Measurements from ENCODE around the gene PTBP3. TPM values are rescaled to one million over a fixed set of nuclear protein-coding genes. Genes with fewer than 3 reads are reported as not detected.
A peak's percentile ranks its signal among the peaks of the same experiment; 100 is the strongest.

PTBP3 gene
- total and polyA plus RNA-seq, 2 of the 13 experiments (the other 11 are each of a cell fraction or from before 2014, with no cell fraction given): 52.8 to 61.1 TPM

- TF ChIP-seq HIC2 (CRISPR knock-in tag; IDR thresholded peaks at IDR 0.05; ENCODE audit: low read depth) (no peak), FOXP4 (CRISPR knock-in tag; IDR thresholded peaks at IDR 0.05) (peak; percentile 50), PHF21A (CRISPR knock-in tag; IDR thresholded peaks at IDR 0.05) (no peak), ATF7 (IDR thresholded peaks at IDR 0.05) (no peak), ATF7 (CRISPR knock-in tag; IDR thresholded peaks at IDR 0.05) (no peak), MAF1 (CRISPR knock-in tag; IDR thresholded peaks at IDR 0.05; ENCODE audit: borderline replicate concordance) (no peak), DMAP1 (CRISPR knock-in tag; IDR thresholded peaks at IDR 0.05) (no peak), ZSCAN5A (CRISPR knock-in tag; IDR thresholded peaks at IDR 0.05; ENCODE audit: borderline replicate concordance) (no peak), ZNF292 (CRISPR knock-in tag; IDR thresholded peaks at IDR 0.05; ENCODE audit: borderline replicate concordance, low read depth) (peak; percentile 67; the same call in 1 of the 2 replicates), NCOA5 (CRISPR knock-in tag; IDR thresholded peaks at IDR 0.05) (no peak), SOX5 (CRISPR knock-in tag; IDR thresholded peaks at IDR 0.05; ENCODE audit: borderline replicate concordance) (peak; percentile 33; the same call in 1 of the 2 replicates), RERE (CRISPR knock-in tag; IDR thresholded peaks at IDR 0.05; ENCODE audit: low read depth) (no peak), MAFF (IDR thresholded peaks at IDR 0.05; ENCODE audit: low read depth, low read length) (0 out of 2 replicates have a peak, but pooled peaks have one; percentile 6), MIER3 (CRISPR knock-in tag; IDR thresholded peaks at IDR 0.05; ENCODE audit: borderline replicate concordance) (no peak), ZNF572 (CRISPR knock-in tag; IDR thresholded peaks at IDR 0.05) (no peak), SAP130 (CRISPR knock-in tag; IDR thresholded peaks at IDR 0.05; ENCODE audit: low read depth) (peak; percentile 19; the same call in 1 of the 2 replicates)
- TF ChIP-seq, protein P1, sequence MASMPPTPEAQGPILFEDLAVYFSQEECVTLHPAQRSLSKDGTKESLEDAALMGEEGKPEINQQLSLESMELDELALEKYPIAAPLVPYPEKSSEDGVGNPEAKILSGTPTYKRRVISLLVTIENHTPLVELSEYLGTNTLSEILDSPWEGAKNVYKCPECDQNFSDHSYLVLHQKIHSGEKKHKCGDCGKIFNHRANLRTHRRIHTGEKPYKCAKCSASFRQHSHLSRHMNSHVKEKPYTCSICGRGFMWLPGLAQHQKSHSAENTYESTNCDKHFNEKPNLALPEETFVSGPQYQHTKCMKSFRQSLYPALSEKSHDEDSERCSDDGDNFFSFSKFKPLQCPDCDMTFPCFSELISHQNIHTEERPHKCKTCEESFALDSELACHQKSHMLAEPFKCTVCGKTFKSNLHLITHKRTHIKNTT (CRISPR knock-in tag; IDR thresholded peaks at IDR 0.05): no peak
- TF ChIP-seq, protein P2, sequence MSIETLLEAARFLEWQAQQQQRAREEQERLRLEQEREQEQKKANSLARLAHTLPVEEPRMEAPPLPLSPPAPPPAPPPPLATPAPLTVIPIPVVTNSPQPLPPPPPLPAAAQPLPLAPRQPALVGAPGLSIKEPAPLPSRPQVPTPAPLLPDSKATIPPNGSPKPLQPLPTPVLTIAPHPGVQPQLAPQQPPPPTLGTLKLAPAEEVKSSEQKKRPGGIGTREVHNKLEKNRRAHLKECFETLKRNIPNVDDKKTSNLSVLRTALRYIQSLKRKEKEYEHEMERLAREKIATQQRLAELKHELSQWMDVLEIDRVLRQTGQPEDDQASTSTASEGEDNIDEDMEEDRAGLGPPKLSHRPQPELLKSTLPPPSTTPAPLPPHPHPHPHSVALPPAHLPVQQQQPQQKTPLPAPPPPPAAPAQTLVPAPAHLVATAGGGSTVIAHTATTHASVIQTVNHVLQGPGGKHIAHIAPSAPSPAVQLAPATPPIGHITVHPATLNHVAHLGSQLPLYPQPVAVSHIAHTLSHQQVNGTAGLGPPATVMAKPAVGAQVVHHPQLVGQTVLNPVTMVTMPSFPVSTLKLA (IDR thresholded peaks at IDR 0.05): no peak
These were observed 24.8 kb downstream of the PTBP3 start (continued) for GRCh38 chr9:112308588-112308987.
